HG02759 (cell line): ENCODE measurements around the gene PCDHA11.
"Not testable (repeated sequence)": the region's sequence is repeated elsewhere in the genome, so short reads cannot be mapped to it uniquely, and the experiment has no call there.

Experiments
- ATAC-seq: cut with Tn5 transposase; IDR thresholded peaks from one replicate; pipeline ENCODE4 v1.9.1; 2021; ENCODE audit warnings: mild to moderate bottlenecking, moderate library complexity; ENCODE audit not compliant: unreplicated experiment

PCDHA11 gene, protein sequence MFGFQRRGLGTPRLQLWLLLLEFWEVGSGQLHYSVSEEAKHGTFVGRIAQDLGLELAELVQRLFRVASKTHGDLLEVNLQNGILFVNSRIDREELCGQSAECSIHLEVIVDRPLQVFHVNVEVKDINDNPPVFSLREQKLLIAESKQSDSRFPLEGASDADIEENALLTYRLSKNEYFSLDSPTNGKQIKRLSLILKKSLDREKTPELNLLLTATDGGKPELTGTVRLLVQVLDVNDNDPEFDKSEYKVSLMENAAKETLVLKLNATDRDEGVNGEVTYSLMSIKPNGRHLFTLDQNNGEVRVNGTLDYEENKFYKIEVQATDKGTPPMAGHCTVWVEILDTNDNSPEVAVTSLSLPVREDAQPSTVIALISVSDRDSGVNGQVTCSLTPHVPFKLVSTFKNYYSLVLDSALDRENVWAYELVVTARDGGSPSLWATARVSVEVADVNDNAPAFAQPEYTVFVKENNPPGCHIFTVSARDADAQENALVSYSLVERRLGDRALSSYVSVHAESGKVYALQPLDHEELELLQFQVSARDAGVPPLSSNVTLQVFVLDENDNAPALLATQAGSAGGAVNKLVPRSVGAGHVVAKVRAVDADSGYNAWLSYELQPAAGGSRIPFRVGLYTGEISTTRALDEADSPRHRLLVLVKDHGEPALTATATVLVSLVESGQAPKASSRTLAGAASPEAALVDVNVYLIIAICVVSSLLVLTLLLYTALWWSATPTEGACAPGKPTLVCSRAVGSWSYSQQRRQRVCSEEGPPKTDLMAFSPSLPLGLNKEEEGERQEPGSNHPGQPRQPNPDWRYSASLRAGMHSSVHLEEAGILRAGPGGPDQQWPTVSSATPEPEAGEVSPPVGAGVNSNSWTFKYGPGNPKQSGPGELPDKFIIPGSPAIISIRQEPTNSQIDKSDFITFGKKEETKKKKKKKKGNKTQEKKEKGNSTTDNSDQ

GRCh38 chr5:140868721-140869554, at the start of gene PCDHA11:
Gene PCDHA11 (plus strand): TSS chr5:140868957. CDS start chr5:140869104, 147 bp downstream.
- ATAC-seq = no peak

DNA sequence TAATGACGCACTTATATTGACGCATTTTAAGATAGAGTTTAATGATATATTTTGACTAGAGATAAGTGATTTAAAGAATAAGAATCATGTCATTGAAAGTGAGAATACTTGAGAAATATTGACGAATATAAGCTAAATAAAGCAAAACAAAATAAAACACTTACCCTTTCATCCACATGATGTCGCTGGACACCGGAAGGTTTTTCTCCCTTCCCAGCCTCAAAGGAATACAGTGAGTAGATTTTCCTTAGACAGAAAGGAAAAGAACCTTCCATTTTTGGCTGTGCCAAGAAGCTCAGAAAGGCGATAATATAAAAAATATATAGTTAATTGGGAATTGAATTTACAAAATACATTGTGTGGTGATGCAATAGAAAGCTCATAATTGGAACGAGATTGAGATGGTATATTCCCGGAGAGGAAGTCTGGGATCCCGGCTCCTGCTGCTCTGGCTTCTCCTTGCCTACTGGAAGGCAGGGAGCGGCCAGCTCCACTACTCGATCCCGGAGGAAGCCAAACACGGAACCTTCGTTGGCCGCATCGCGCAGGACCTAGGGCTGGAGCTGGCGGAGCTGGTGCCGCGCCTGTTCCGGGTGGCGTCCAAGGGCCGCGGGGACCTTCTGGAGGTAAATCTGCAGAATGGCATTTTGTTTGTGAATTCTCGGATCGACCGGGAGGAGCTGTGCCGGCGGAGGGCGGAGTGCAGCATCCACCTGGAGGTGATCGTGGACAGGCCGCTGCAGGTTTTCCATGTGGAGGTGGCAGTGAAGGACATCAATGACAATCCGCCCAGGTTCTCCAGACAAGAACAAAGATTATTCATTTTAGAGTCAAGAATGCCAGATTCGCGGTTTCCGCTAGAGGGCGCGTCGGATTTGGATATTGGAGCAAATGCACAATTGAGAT, 47.1 kb upstream of the PCDHA11 start, which contains the start of gene PCDHA5:
Gene PCDHA5, plus strand, starts transcription at position 239 of the 906 bp plus-strand sequence.
- ATAC-seq = no peak

DNA sequence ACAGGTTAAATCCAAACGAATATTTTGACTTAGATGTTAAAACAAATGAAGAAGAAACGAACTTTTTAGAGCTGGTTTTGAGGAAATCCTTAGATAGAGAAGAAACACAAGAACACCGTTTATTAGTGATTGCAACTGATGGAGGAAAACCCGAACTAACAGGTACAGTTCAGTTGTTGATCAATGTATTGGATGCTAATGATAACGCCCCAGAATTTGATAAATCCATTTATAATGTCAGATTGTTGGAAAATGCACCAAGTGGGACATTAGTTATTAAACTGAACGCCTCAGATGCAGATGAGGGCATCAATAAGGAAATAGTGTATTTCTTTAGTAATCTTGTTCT, 46.5 kb upstream of the PCDHA11 start:
- ATAC-seq = no peak

- not testable (repeated sequence) for ATAC-seq
Measured at GRCh38 chr5:140822969-140823368, 45.8 kb upstream of the PCDHA11 start.

DNA sequence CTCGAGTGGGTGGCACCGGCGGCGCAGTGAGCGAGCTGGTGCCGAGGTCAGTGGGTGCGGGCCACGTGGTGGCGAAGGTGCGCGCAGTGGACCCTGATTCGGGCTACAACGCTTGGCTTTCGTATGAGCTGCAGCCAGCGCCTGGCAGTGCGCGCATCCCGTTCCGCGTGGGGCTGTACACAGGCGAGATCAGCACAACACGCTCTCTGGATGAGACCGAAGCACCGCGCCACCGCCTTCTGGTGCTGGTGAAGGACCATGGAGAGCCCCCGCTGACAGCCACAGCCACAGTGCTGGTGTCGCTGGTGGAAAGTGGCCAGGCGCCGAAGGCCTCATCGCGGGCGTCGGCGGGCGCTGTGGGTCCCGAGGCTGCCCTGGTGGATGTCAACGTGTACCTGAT, 45.3 kb upstream of the PCDHA11 start:
- no peak for ATAC-seq

GRCh38 chr5:140827704-140828361, 40.9 kb upstream of the PCDHA11 start, which contains the start of gene PCDHA6:
Gene PCDHA6 (plus strand): TSS chr5:140827960. CDS start chr5:140828092, 132 bp downstream.
- ATAC-seq = no peak

DNA sequence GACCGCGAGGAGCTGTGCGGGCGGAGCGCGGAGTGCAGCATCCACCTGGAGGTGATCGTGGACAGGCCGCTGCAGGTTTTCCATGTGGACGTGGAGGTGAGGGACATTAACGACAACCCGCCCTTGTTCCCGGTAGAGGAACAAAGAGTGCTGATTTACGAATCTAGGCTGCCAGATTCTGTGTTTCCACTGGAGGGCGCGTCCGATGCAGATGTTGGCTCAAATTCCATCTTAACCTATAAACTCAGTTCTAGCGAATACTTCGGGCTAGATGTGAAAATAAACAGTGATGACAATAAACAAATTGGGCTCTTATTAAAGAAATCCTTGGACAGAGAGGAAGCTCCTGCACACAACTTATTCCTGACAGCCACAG, 40.4 kb upstream of the PCDHA11 start:
- ATAC-seq = no peak

GRCh38 chr5:140829511-140830501, 39.0 kb upstream of the PCDHA11 start:
- ATAC-seq = not testable (repeated sequence)

- ATAC-seq = no peak
Measured at GRCh38 chr5:140833993-140834392, 34.8 kb upstream of the PCDHA11 start, which contains the start of gene PCDHA7. Gene PCDHA7 (plus strand): TSS chr5:140834269. CDS start chr5:140834384, 115 bp downstream.

DNA sequence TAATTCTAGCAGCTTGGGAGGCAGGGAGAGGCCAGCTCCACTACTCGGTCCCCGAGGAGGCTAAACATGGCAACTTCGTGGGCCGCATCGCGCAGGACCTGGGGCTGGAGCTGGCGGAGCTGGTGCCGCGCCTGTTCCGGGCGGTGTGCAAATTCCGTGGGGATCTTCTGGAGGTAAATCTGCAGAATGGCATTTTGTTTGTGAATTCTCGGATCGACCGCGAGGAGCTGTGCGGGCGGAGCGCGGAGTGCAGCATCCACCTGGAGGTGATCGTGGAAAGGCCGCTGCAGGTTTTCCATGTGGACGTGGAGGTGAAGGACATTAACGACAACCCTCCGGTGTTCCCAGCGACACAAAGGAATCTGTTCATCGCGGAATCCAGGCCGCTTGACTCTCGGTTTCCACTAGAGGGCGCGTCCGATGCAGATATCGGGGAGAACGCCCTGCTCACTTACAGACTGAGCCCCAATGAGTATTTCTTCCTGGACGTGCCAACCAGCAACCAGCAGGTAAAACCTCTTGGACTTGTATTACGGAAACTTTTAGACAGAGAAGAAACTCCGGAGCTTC, 34.2 kb upstream of the PCDHA11 start:
- not testable (repeated sequence) for ATAC-seq

- no peak for ATAC-seq
Measured at GRCh38 chr5:140835622-140836510, 32.9 kb upstream of the PCDHA11 start.

DNA sequence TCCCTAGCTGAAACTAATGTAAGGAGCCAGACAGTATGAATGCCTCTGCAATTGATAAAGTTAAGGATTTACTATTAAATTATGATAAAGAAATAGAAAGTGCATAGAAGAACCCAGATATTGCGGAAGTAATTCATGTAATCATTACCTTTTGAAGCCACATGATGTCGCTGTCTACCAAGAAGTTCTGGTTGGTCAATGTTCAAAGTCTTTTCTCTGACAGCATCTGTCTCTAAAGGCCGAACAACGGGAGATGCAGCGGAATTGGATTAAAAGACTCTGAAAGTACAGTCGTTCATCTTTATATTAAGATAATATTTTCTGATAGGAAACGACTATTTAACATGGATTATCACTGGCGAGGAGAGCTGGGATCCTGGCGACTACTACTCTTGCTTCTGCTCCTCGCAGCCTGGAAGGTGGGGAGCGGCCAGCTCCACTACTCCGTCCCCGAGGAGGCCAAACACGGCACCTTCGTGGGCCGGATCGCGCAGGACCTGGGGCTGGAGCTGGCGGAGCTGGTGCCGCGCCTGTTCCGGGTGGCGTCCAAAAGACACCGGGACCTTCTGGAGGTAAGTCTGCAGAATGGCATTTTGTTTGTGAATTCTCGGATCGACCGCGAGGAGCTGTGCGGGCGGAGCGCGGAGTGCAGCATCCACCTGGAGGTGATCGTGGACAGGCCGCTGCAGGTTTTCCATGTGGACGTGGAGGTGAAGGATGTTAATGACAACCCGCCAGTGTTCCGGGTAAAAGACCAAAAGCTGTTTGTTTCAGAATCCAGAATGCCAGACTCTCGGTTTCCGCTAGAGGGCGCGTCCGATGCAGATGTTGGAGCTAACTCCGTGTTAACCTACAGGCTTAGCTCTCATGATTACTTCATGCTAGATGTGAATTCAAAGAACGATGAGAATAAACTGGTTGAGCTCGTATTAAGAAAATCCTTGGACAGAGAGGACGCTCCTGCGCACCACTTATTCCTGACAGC, 27.5 kb upstream of the PCDHA11 start, which contains the start of gene PCDHA8:
Gene PCDHA8, plus strand, starts transcription at position 210 of the 985 bp plus-strand sequence. Its CDS starts 135 bp downstream, at position 345.
- ATAC-seq = no peak

- ATAC-seq = no peak
Measured at GRCh38 chr5:140842798-140843733, 25.7 kb upstream of the PCDHA11 start.
